Breast epithelium (tissue), 4 donors: ENCODE results near the gene LITAF. TPM values are rescaled to one million over a fixed set of nuclear protein-coding genes. Genes with fewer than 3 reads are reported as not detected.
"Not testable (repeated sequence)": the region's sequence is repeated elsewhere in the genome, so short reads cannot be mapped to it uniquely, and the experiment has no call there.

Experiments used
- DNase-seq, 2 donors: peaks; one replicate each; pipeline ENCODE4 v3.0.0-alpha.2; 2019; ENCODE audit warnings: low spot score in 2 of 2
- H3K27ac ChIP-seq, 2 donors: fragments of 200-600 bp; sonication (generic) in 1 of 2; one replicate each; pipeline ENCODE4 v1.5.1; 2016 to 2019; ENCODE audit warnings: mild to moderate bottlenecking in 1 of 2
- H3K27me3 ChIP-seq, 2 donors: fragments of 200-600 bp; sonication (generic) in 1 of 2; one replicate each; pipeline versions ENCODE4 v1.5.1 to v1.6.0; 2017 to 2019; ENCODE audit warnings: control low read depth in 1 of 2, mild to moderate bottlenecking in 1 of 2
- H3K36me3 ChIP-seq: fragments of 200-600 bp; one replicate; pipeline ENCODE4 v1.5.1; 2019
- H3K4me1 ChIP-seq, 2 donors: fragments of 200-600 bp; sonication (generic); one replicate each; pipeline ENCODE4 v1.5.1; 2016 to 2019; ENCODE audit warnings: control low read depth in 1 of 2
- H3K4me3 ChIP-seq, 3 donors: fragments of 200-600 bp; sonication (generic); 1 replicate in 2 of 3; 2 replicates in 1 of 3; pipeline ENCODE4 v1.5.1; 2016 to 2019; ENCODE audit warnings: mild to moderate bottlenecking in 3 of 3, moderate library complexity in 2 of 3
- H3K9me3 ChIP-seq, 2 donors: fragments of 200-600 bp; sonication (generic) in 1 of 2; one replicate each; pipeline ENCODE4 v1.5.1; 2016 to 2019; ENCODE audit warnings: control low read depth in 1 of 2
- POLR2A ChIP-seq: fragments of 450-650 bp; IDR thresholded peaks from one replicate; pipeline ENCODE4 v1.6.1; 2016; ENCODE audit warnings: antibody characterized with exemption, mild to moderate bottlenecking, moderate library complexity
- POLR2AphosphoS5 ChIP-seq, 3 donors: sonication (generic); formaldehyde crosslinking; IDR thresholded peaks; one replicate each; pipeline ENCODE4 v1.6.1; 2017; ENCODE audit warnings: antibody characterized with exemption in 3 of 3
- intact Hi-C: fragments of 100-400 bp; cut with DNase I; formaldehyde crosslinking; loops from one replicate; pipeline ENCODE4 v1.15.1; 2023; ENCODE audit warnings: low total_unique reads
- total RNA-seq, 3 donors: library from RNA; depleted of rRNA; stranded (reverse); fragments of >200 nt; gene quantifications; one replicate each; pipeline ENCODE4 v1.1.0, GENCODE V29; 2016
- TF ChIP-seq, protein P1 (sequence below), 3 donors: fragments of 450-650 bp; IDR thresholded peaks; one replicate each; pipeline ENCODE4 v1.5.1; 2016 to 2017; ENCODE audit warnings: antibody characterized with exemption in 3 of 3, mild to moderate bottlenecking in 3 of 3, moderate library complexity in 3 of 3

Gene LITAF
- total RNA-seq, 3 donors from 2014 or later = 50.6 to 109 (median 59.0) TPM

DNA sequence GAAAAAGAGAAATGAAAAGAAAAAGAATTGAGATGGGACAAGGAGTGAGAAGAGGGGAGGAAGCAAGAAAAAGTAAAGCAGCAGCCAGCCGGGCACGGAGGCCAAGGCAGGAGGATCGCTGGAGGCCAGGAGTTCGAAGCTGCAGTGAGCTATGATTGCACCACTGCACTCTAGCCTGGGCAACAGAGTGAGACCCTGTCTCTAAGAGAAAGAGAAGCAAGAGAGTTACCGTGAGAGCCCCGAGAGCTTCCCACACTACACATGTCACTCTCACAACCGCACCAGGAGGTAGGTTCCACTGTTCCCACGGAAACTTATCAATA lies 18.8 kb upstream of the LITAF start:
- peaks cover 2 to 4% of the 10 kb centered on the region in 2 donors for H3K4me1 ChIP-seq
- peak overlapping the region in 1 of 2 donors; percentile 49 for H3K27ac ChIP-seq
- TF ChIP-seq, protein P1, sequence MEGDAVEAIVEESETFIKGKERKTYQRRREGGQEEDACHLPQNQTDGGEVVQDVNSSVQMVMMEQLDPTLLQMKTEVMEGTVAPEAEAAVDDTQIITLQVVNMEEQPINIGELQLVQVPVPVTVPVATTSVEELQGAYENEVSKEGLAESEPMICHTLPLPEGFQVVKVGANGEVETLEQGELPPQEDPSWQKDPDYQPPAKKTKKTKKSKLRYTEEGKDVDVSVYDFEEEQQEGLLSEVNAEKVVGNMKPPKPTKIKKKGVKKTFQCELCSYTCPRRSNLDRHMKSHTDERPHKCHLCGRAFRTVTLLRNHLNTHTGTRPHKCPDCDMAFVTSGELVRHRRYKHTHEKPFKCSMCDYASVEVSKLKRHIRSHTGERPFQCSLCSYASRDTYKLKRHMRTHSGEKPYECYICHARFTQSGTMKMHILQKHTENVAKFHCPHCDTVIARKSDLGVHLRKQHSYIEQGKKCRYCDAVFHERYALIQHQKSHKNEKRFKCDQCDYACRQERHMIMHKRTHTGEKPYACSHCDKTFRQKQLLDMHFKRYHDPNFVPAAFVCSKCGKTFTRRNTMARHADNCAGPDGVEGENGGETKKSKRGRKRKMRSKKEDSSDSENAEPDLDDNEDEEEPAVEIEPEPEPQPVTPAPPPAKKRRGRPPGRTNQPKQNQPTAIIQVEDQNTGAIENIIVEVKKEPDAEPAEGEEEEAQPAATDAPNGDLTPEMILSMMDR (IDR thresholded peaks at IDR 0.05) = no peak
- TF ChIP-seq POLR2AphosphoS5 (IDR thresholded peaks at IDR 0.05) (no peak), POLR2A (no peak)
- no peak for DNase-seq
- H3K9me3 ChIP-seq = no peaks in the 10 kb centered on the region
- no peaks in the 10 kb centered on the region for H3K27me3 ChIP-seq
- intact Hi-C loops = no loop called here
- no peaks in the 10 kb centered on the region for H3K36me3 ChIP-seq
- no peak overlapping the region for H3K4me3 ChIP-seq

DNA sequence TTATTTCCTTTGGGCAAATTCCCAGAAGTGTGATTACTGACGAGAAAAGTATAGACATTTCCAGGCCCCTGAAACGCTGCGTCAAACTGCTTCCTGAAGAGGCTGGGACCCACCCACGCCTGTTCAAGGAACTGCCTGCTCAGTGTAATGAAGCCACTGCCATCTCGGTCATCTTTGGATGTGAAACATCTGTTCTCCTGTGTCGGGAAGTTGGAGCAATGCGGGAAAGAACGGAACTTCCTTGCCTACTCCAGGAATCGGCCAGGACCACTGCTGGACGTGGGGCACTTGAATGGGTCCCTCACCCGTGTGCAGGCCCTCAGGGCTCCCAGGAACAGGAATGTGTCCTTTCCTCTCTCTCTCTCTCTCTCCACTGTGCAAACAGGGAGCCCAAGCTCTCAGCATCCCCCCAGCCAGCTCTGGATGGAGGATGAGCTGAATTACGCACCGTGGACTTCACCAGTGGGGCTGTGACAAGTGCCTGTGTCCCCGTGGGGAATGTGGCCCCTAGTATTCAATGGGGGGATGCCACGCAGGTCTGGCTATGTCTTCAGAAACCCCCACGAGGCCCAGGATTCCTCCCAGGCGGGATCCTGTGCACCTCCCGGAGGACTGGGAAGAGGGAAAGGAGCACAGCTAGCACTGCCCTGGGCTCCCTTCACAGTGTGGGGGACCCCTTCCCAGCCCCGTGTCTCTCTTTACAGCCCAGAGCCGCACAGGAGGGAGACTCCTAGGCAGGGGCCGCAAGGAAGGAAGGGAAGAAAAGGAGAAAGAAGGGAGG lies 18.3 kb upstream of the LITAF start:
- H3K36me3 ChIP-seq = no peaks in the 10 kb centered on the region
- peaks cover 2 to 4% of the 10 kb centered on the region in 2 donors for H3K4me1 ChIP-seq
- H3K9me3 ChIP-seq = no peaks in the 10 kb centered on the region
- no peak for DNase-seq
- no peaks in the 10 kb centered on the region for H3K27me3 ChIP-seq
- H3K27ac ChIP-seq = peak overlapping the region; percentile 60 to 86
- TF ChIP-seq POLR2A (no peak), POLR2AphosphoS5 (IDR thresholded peaks at IDR 0.05) (peak in 1 of 3 donors; percentile 34)
- TF ChIP-seq, protein P1 (IDR thresholded peaks at IDR 0.05) = no peak
- intact Hi-C loops = no loop called here
- H3K4me3 ChIP-seq = peak overlapping the region in 1 of 3 donors; percentile 11

DNA sequence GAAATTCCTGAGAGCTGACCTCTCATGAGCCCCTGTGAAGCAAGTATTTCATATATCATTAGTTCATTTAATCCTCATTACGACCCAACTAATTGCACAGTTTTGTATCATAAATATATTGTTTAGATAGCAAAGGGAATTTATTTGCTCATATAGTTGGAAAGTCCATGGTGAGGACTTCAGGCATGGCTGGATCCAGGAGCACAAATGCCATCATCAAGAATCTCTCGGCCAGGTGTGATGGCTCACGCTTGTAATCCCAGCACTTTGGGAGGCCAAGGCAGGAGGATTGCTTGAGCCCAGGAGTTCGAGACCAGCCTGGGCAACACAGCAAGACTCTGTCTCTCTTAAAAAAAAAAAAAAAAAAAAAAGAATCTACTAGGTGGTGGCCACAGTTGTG lies 17.6 kb upstream of the LITAF start:
- peak overlapping the region; percentile 53 to 60 for H3K27ac ChIP-seq
- H3K9me3 ChIP-seq, DNase-seq, H3K4me1 ChIP-seq, H3K27me3 ChIP-seq, intact Hi-C loops, H3K36me3 ChIP-seq, H3K4me3 ChIP-seq: not testable (repeated sequence)

DNA sequence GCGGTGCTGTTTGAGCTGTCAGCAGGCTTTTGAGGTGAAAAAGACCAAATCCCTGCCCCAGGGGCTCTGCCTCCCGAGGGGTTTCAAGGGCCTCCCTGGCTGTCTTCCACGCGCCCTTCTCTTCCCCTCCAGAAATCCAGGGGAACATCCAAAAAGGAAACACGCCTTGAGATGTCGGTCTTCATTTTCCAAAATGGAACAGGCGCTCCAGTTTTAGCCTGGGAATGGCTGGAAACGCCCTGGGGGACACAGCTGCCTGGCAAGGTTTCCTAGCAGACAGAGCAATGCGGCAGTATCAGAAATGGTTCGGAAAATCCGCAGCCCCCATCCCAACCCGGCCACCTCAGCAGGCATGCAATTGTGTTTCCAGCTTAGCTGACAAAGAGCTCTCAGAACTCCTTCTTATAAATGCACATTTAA lies 16.6 kb upstream of the LITAF start:
- Histone ChIP-seq H3K27me3 (no peaks in the 10 kb centered on the region), H3K4me1 (peaks cover 0 to 2% of the 10 kb centered on the region in 2 donors), H3K9me3 (no peaks in the 10 kb centered on the region), H3K4me3 (no peak overlapping the region), H3K27ac (peak overlapping the region in 1 of 2 donors; percentile 53), H3K36me3 (no peaks in the 10 kb centered on the region)
- no peak for TF ChIP-seq POLR2A
- no peak for TF ChIP-seq POLR2AphosphoS5 (IDR thresholded peaks at IDR 0.05)
- TF ChIP-seq, protein P1 (IDR thresholded peaks at IDR 0.05) = no peak
- intact Hi-C loops = no loop called here
- no peak for DNase-seq

DNA sequence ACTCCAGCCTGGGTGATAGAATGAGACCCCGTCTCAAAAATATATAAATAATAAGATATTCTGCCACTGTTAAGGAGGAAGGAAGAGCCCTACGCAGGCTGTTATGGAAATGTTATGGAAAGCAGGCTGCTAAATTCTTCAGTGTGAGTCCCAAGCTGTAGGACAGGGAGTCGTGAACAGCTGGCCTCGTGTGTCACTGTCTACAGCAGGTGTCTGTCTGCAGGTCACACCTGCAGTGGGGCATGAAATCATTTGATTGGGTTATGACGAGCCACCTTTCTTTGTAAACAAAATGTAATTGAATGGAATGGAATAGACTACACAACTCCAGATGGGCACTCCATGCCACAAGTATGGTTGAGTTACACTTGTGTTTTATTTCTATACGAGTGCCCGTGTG lies 15.6 kb upstream of the LITAF start:
- H3K36me3 ChIP-seq = no peaks in the 10 kb centered on the region
- intact Hi-C loops = no loop called here
- no peak for TF ChIP-seq POLR2AphosphoS5 (IDR thresholded peaks at IDR 0.05)
- TF ChIP-seq, protein P1 (IDR thresholded peaks at IDR 0.05) = no peak
- TF ChIP-seq POLR2A = no peak

More for the DNA sequence above, 15.6 kb upstream of the LITAF start:
- H3K4me3 ChIP-seq = no peak overlapping the region
- H3K9me3 ChIP-seq = no peaks in the 10 kb centered on the region
- no peak overlapping the region for H3K27ac ChIP-seq
- H3K4me1 ChIP-seq = peaks cover 2 to 4% of the 10 kb centered on the region in 2 donors
- no peak for DNase-seq
- no peaks in the 10 kb centered on the region for H3K27me3 ChIP-seq
